Activated T-helper 17 cell treated with anti-CD3 and anti-CD28 coated beads, Interleukin-2, amount 50 U/mL, for 72 hours (primary cell): ENCODE data around the gene SHC4. TPM values are rescaled to one million over a fixed set of nuclear protein-coding genes. Genes with fewer than 3 reads are reported as not detected.
"Not testable (repeated sequence)": the region's sequence is repeated elsewhere in the genome, so short reads cannot be mapped to it uniquely, and the experiment has no call there.

Experiments
- ATAC-seq: fragments of 150-1000 bp; cut with Tn5 transposase; replicated peaks from 2 replicates; pipeline ENCODE4 v1.10.0; 2021; ENCODE audit warnings: mild to moderate bottlenecking, moderate library complexity
- H3K27ac Mint-ChIP-seq: one replicate; pipeline ENCODE4 v1.8.0; 2022; ENCODE audit warnings: mixed read lengths
- H3K27me3 Mint-ChIP-seq: one replicate; pipeline ENCODE4 v1.8.0; 2022; ENCODE audit warnings: mixed read lengths
- H3K36me3 Mint-ChIP-seq: one replicate; pipeline ENCODE4 v1.8.0; 2022; ENCODE audit warnings: low read depth, mild to moderate bottlenecking, mixed read lengths
- H3K4me1 Mint-ChIP-seq: one replicate; pipeline ENCODE4 v1.8.0; 2022; ENCODE audit warnings: mixed read lengths
- H3K4me3 Mint-ChIP-seq: one replicate; pipeline ENCODE4 v1.8.0; 2022; ENCODE audit warnings: mild to moderate bottlenecking, mixed read lengths
- H3K9me3 Mint-ChIP-seq: one replicate; pipeline ENCODE4 v1.8.0; 2022; ENCODE audit warnings: mixed read lengths
- total RNA-seq, 2 donors: library from RNA; stranded (reverse); gene quantifications; one replicate each; pipeline ENCODE4 v1.2.3, GENCODE V29; 2022

SHC4 gene
- total RNA-seq, 2 donors from 2014 or later, result 1.0 TPM

DNA sequence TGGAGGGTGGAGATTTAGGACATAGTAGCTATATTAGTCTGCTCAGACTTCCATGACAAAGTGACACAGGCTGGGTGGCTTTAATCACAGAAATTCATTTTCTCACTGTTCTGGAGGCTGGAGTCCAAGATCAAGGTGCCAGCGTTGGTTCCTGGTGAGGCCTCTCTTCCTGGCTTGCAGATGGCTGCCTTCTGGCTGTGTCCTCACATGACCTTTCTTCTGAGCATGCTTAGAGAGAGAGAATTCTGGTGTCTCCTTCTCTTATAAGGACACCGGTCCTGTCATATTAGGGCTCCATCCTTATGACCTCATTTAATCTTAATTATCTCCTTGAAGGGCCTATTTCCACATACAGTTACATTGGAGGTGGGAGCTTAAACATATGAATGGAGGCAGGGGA lies 14.9 kb upstream of the SHC4 start:
- no peaks in the 10 kb centered on the region for H3K9me3 Mint-ChIP-seq
- H3K4me3 Mint-ChIP-seq, result no peak overlapping the region
- ATAC-seq, result no peak
- peaks cover 20% of the 10 kb centered on the region for H3K27me3 Mint-ChIP-seq
- no peaks in the 10 kb centered on the region for H3K4me1 Mint-ChIP-seq
- H3K27ac Mint-ChIP-seq, result no peak overlapping the region
- no peaks in the 10 kb centered on the region for H3K36me3 Mint-ChIP-seq

DNA sequence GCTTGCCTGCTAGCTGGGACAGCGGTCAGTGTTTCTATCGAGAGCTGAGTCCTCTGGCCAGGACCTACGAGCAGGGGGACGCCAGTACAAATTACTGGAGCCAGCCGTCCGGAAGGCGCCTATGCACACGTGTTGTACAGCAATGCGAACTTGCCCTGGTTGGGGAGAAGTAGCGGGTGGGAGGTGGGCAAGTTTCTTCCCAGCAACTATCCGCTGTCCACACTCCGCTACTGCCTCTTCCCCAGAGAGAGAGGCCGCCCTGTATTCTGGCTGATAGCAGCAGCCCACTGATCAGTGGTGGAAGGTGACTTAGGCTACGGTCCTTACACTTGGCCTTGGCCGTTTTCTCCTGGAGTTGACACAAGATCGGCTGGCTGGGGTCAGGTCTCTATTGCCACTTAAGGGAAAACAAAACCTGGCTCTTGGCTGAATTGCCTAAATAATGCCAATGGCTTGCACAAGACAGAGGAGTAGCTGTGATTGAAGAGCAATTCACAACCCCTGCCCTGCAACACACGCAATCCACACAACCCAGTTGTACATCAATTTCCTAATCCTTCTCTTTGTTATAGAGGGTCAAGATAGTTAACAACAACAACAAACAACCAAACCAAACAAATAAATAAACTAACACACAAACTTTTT lies 12.8 kb upstream of the SHC4 start:
- H3K27me3 Mint-ChIP-seq, result peaks cover 22% of the 10 kb centered on the region
- H3K4me1 Mint-ChIP-seq, result no peaks in the 10 kb centered on the region
- peak overlapping the region; percentile 53 for H3K4me3 Mint-ChIP-seq
- ATAC-seq, result no peak
- H3K27ac Mint-ChIP-seq, result no peak overlapping the region
- no peaks in the 10 kb centered on the region for H3K36me3 Mint-ChIP-seq
- H3K9me3 Mint-ChIP-seq, result no peaks in the 10 kb centered on the region

- no peaks in the 10 kb centered on the region for H3K4me1 Mint-ChIP-seq
- H3K36me3 Mint-ChIP-seq, result no peaks in the 10 kb centered on the region
- no peak overlapping the region for H3K27ac Mint-ChIP-seq
- ATAC-seq, result peak; percentile 98
- H3K27me3 Mint-ChIP-seq, result peaks cover 19% of the 10 kb centered on the region
- H3K9me3 Mint-ChIP-seq, result no peaks in the 10 kb centered on the region
- peak overlapping the region; percentile 53 for H3K4me3 Mint-ChIP-seq
These were observed 12.0 kb upstream of the SHC4 start for GRCh38 chr15:48975472-48976419.

- Mint-ChIP-seq H3K27me3 (peaks cover 17% of the 10 kb centered on the region), H3K36me3 (no peaks in the 10 kb centered on the region), H3K4me3 (peak overlapping the region; percentile 53), H3K27ac (no peak overlapping the region), H3K9me3 (no peaks in the 10 kb centered on the region), H3K4me1 (no peaks in the 10 kb centered on the region)
- ATAC-seq, result no peak
These were observed 11.2 kb upstream of the SHC4 start for GRCh38 chr15:48974882-48975281.

- no peaks in the 10 kb centered on the region for H3K9me3 Mint-ChIP-seq
- H3K4me3 Mint-ChIP-seq, result no peak overlapping the region
- no peak overlapping the region for H3K27ac Mint-ChIP-seq
- no peak for ATAC-seq
- no peaks in the 10 kb centered on the region for H3K4me1 Mint-ChIP-seq
- H3K36me3 Mint-ChIP-seq, result no peaks in the 10 kb centered on the region
- H3K27me3 Mint-ChIP-seq, result peaks cover 20% of the 10 kb centered on the region
These were observed 9.2 kb upstream of the SHC4 start for GRCh38 chr15:48972750-48973503.

GRCh38 chr15:48970926-48971325 lies 7.2 kb upstream of the SHC4 start:
- H3K27ac Mint-ChIP-seq, H3K4me1 Mint-ChIP-seq, H3K9me3 Mint-ChIP-seq, ATAC-seq, H3K4me3 Mint-ChIP-seq, H3K36me3 Mint-ChIP-seq: not testable (repeated sequence)
- H3K27me3 Mint-ChIP-seq, result peaks cover 21% of the 10 kb centered on the region

- no peak for ATAC-seq
- H3K9me3 Mint-ChIP-seq, result no peaks in the 10 kb centered on the region
- H3K36me3 Mint-ChIP-seq, result no peaks in the 10 kb centered on the region
- no peak overlapping the region for H3K4me3 Mint-ChIP-seq
- peaks cover 31% of the 10 kb centered on the region for H3K27me3 Mint-ChIP-seq
- H3K27ac Mint-ChIP-seq, result no peak overlapping the region
- peaks cover 22% of the 10 kb centered on the region for H3K4me1 Mint-ChIP-seq
These were observed 4.3 kb upstream of the SHC4 start for GRCh38 chr15:48968066-48968465.

DNA sequence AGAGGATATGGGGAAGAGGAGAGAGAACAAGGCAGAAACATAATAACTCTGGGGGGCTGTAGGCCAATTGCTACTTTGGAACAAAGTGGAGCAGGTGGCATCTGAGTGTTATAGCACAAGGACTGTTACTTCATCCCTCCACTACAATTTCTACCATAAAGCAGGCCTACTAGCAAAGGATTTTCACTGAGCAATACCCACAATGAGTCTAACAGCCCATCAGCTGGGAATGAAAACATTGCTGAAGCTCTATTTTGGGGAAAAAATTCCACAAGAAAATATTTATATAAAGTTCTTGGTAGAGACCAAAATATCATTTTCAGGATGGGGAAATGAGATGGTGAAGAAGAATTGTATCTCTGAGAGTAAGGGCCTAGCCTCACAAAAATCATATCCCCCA lies 3.6 kb upstream of the SHC4 start:
- ATAC-seq, result no peak
- peak overlapping the region; percentile 48 for H3K4me3 Mint-ChIP-seq
- no peaks in the 10 kb centered on the region for H3K9me3 Mint-ChIP-seq
- peaks cover 22% of the 10 kb centered on the region for H3K4me1 Mint-ChIP-seq
- H3K27ac Mint-ChIP-seq, result peak overlapping the region; percentile 69
- H3K36me3 Mint-ChIP-seq, result no peaks in the 10 kb centered on the region
- H3K27me3 Mint-ChIP-seq, result peaks cover 28% of the 10 kb centered on the region

GRCh38 chr15:48966595-48967301 lies 3.0 kb upstream of the SHC4 start:
- Mint-ChIP-seq H3K27ac (peak overlapping the region; percentile 69), H3K36me3 (no peaks in the 10 kb centered on the region), H3K27me3 (peaks cover 25% of the 10 kb centered on the region), H3K9me3 (no peaks in the 10 kb centered on the region), H3K4me3 (peak overlapping the region; percentile 48), H3K4me1 (peaks cover 22% of the 10 kb centered on the region)
- peak; percentile 94 for ATAC-seq

DNA sequence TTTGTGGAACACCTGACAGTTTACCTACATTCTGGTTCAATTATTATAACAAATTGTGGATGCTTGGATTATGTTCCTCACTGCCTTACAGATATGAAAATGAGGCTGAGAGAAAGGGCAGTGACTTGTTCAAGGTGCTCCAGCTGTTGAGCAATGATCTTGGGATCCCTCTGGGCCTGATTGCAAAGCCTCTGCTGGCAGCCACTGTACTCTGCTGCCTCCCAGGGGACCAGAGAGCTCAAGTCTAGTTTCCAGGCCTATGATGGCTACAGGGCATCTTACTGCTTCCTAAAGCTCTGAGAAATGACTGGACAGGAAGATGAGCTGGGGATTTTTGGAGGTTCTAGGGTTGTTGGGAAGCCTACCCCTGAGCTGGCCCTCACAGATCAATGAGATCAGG lies 2.3 kb upstream of the SHC4 start:
- peak overlapping the region; percentile 69 for H3K27ac Mint-ChIP-seq
- H3K27me3 Mint-ChIP-seq, result peaks cover 31% of the 10 kb centered on the region
- peak overlapping the region; percentile 48 for H3K4me3 Mint-ChIP-seq
- H3K36me3 Mint-ChIP-seq, result no peaks in the 10 kb centered on the region
- H3K9me3 Mint-ChIP-seq, result no peaks in the 10 kb centered on the region
- peaks cover 22% of the 10 kb centered on the region for H3K4me1 Mint-ChIP-seq
- ATAC-seq, result peak; percentile 62

DNA sequence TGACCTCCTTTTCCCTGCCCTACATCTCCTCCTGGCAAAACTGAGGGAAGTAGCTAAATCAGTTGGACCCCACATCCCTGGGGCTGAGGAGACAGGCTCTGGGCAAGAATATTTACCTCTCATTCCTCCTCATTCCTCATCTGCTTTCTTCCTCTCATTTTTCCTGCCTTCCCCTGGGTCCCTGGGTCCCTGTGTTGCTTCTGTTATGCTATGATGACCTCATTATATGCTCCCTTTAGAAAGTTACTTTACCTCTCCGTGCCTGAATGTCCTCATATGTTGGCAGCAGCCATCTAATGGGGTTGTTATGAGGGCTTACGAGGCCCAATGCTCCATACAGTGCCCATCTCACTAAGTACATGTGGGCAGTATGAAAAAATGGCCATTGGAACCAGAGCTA lies 1.2 kb upstream of the SHC4 start:
- H3K9me3 Mint-ChIP-seq, result no peaks in the 10 kb centered on the region
- peak overlapping the region; percentile 76 for H3K4me3 Mint-ChIP-seq
- peaks cover 34% of the 10 kb centered on the region for H3K27me3 Mint-ChIP-seq
- H3K27ac Mint-ChIP-seq, result no peak overlapping the region
- H3K36me3 Mint-ChIP-seq, result no peaks in the 10 kb centered on the region
- no peak for ATAC-seq
- peaks cover 22% of the 10 kb centered on the region for H3K4me1 Mint-ChIP-seq

DNA sequence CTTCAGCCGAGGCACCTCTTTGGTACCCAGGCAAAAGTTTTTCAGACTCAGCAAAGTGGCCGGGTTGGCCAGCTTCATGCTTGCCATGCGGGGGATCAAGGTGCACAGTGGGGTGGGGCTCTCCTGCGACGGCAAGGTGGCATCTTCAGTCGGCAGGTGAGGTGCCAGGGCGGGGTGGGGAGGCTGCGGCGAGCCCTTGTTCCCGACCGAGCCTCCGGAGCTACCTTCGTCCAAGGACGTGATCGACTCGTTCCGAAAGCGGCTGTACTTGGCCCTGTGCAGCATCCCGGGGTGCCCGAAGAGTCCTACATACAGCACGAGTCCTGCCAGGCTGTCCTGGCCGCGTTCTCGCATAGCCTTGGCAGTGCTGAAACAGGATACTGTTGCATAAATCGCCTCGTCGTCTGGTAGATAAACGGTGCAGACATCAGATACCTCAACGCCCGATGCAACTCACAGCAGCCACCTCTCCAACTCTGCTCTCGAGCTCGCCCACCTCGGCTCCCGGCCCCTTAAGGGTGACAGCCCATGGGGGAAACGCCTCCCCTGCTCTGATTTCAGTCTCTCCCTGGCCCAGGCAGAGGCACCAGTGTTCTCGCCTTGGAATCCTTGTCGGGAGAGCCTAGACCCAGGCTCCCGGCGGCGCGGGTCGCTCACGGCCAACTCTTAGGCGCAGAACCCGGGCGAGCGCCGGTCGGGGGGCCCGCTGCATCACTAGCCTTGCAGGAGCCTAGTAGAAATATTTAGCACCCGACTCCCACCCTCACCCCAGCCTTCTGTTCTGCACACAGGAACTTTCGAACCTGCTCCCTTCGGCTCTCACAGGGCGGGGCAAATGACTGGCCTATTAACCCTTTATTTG lies 826 bp downstream of the SHC4 start:
- peaks cover 29% of the 10 kb centered on the region for H3K27me3 Mint-ChIP-seq
- H3K36me3 Mint-ChIP-seq, result no peaks in the 10 kb centered on the region
- ATAC-seq, result no peak
- no peaks in the 10 kb centered on the region for H3K9me3 Mint-ChIP-seq
- H3K4me1 Mint-ChIP-seq, result peaks cover 22% of the 10 kb centered on the region
- H3K27ac Mint-ChIP-seq, result no peak overlapping the region
- peak overlapping the region; percentile 76 for H3K4me3 Mint-ChIP-seq

DNA sequence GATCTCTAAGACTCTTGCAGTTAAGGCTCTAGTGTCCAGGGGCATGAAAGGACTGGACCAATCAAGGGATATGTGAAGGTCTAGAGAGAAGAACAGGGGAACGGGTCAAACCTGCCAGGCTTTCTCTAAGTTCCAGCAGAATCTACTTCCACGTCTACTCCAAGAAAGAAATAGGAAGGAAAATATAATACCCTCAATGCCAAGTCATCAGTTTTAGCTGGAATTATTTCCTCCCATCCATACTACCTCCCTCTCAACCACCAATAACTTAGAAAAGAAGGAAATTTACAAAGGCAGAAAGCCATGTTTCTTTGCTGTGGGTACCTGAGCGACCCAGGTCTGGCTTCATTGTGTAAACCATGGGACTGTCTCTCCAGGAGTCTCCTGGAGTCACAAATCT lies 7.8 kb downstream of the SHC4 start:
- no peaks in the 10 kb centered on the region for H3K36me3 Mint-ChIP-seq
- H3K27ac Mint-ChIP-seq, result no peak overlapping the region
- no peaks in the 10 kb centered on the region for H3K9me3 Mint-ChIP-seq
- H3K4me1 Mint-ChIP-seq, result no peaks in the 10 kb centered on the region
- H3K4me3 Mint-ChIP-seq, result no peak overlapping the region
- peaks cover 23% of the 10 kb centered on the region for H3K27me3 Mint-ChIP-seq
- ATAC-seq, result no peak
